Neuronal stem cell (in vitro differentiated cells): ENCODE measurements around the gene PADI3.

ENCODE experiments used
- DNase-seq: peaks from one replicate; pipeline ENCODE4 v3.0.0-alpha.2; 2013; ENCODE audit warnings: low spot score
- H2AFZ ChIP-seq: one replicate; pipeline ENCODE4 v1.6.1; 2013; ENCODE audit warnings: mild to moderate bottlenecking, low read length, inconsistent platforms
- H2AK5ac ChIP-seq: 2 replicates; pipeline ENCODE4 v1.6.1; 2013; ENCODE audit warnings: low read depth, mild to moderate bottlenecking, inconsistent platforms, low read length, moderate library complexity, mixed read lengths
- H2BK120ac ChIP-seq: 2 replicates; pipeline ENCODE4 v1.6.1; 2013; ENCODE audit warnings: low read depth, mild to moderate bottlenecking, inconsistent platforms, low read length, moderate library complexity, mixed read lengths
- H2BK12ac ChIP-seq: one replicate; pipeline ENCODE4 v1.6.1; 2013; ENCODE audit warnings: low read length, inconsistent platforms
- H2BK15ac ChIP-seq: 2 replicates; pipeline ENCODE4 v1.6.1; 2013; ENCODE audit warnings: mild to moderate bottlenecking, low read length, inconsistent platforms, mixed read lengths
- H2BK5ac ChIP-seq: one replicate; pipeline ENCODE4 v1.6.1; 2013; ENCODE audit warnings: inconsistent platforms, mild to moderate bottlenecking, low read length, moderate library complexity
- H3K14ac ChIP-seq: one replicate; pipeline ENCODE4 v1.6.1; 2013; ENCODE audit warnings: low read length, inconsistent platforms
- H3K18ac ChIP-seq: 2 replicates; pipeline ENCODE4 v1.6.1; 2013; ENCODE audit warnings: low read length, inconsistent platforms
- H3K23ac ChIP-seq: 2 replicates; pipeline ENCODE4 v1.6.1; 2013; ENCODE audit warnings: low read depth, mild to moderate bottlenecking, mixed read lengths, low read length, inconsistent platforms; ENCODE audit not compliant: poor library complexity
- H3K27ac ChIP-seq: replicated peaks from 3 replicates; pipeline ENCODE4 v1.5.1; 2013; ENCODE audit warnings: low read length, inconsistent platforms
- H3K27me3 ChIP-seq, 3 experiments: 2 replicates each; pipeline ENCODE4 v1.6.1; 2013; ENCODE audit warnings: low read length in 3 of 3, mild to moderate bottlenecking in 2 of 3, inconsistent platforms in 1 of 3, low read depth in 1 of 3, mixed read lengths in 1 of 3, moderate library complexity in 1 of 3; ENCODE audit not compliant: control insufficient read depth in 3 of 3, insufficient read depth in 3 of 3
- H3K36me3 ChIP-seq, 2 donors: replicated peaks in 1 of 2; 2 replicates each; pipeline ENCODE4 v1.6.1; 2013; ENCODE audit warnings: low read length in 2 of 2; ENCODE audit not compliant: control insufficient read depth in 2 of 2, insufficient read depth in 2 of 2
- H3K4ac ChIP-seq: 2 replicates; pipeline ENCODE4 v1.6.1; 2013; ENCODE audit warnings: inconsistent platforms, mild to moderate bottlenecking, low read length, moderate library complexity
- H3K4me1 ChIP-seq, 2 donors: 1 replicate in 1 of 2; 2 replicates in 1 of 2; pipeline ENCODE4 v1.6.1; 2013; ENCODE audit warnings: low read length in 2 of 2, low read depth in 1 of 2; ENCODE audit not compliant: control insufficient read depth in 2 of 2, insufficient read depth in 1 of 2
- H3K4me2 ChIP-seq: one replicate; pipeline ENCODE4 v1.6.1; 2013; ENCODE audit warnings: mild to moderate bottlenecking, low read length, inconsistent platforms; ENCODE audit not compliant: insufficient read depth, poor library complexity, severe bottlenecking
- H3K4me3 ChIP-seq, 2 donors: 2 replicates each; pipeline ENCODE4 v1.5.1; 2013; ENCODE audit warnings: low read length in 2 of 2, mild to moderate bottlenecking in 2 of 2, inconsistent platforms in 1 of 2, moderate library complexity in 1 of 2
- H3K79me1 ChIP-seq: one replicate; pipeline ENCODE4 v1.6.1; 2013; ENCODE audit warnings: low read depth, mild to moderate bottlenecking, inconsistent platforms, low read length, moderate library complexity
- H3K9ac ChIP-seq: one replicate; pipeline ENCODE4 v1.6.1; 2013; ENCODE audit warnings: mild to moderate bottlenecking, low read depth, low read length, inconsistent platforms; ENCODE audit not compliant: poor library complexity
- H3K9me3 ChIP-seq, 2 donors: replicated peaks in 1 of 2; 2 replicates each; pipeline versions ENCODE3 to v1.6.1; 2013; ENCODE audit warnings: low read length in 2 of 2, mild to moderate bottlenecking in 2 of 2, inconsistent platforms in 1 of 2, low read depth in 1 of 2, mixed read lengths in 1 of 2, moderate library complexity in 1 of 2; ENCODE audit not compliant: control insufficient read depth in 2 of 2, insufficient read depth in 1 of 2
- H4K8ac ChIP-seq: one replicate; pipeline ENCODE4 v1.6.1; 2013; ENCODE audit warnings: low read depth, mild to moderate bottlenecking, inconsistent platforms, low read length, moderate library complexity
- H4K91ac ChIP-seq: one replicate; pipeline ENCODE4 v1.6.1; 2013; ENCODE audit warnings: low read length, low read depth, mild to moderate bottlenecking, inconsistent platforms; ENCODE audit not compliant: poor library complexity
- WGBS, 2 donors: extraction: QIAGEN DNeasy Blood & Tissue Kit; methylation state at CpG; one replicate each; pipeline ENCODE4 v1.1.7; 2013; ENCODE audit warnings: missing lambda C conversion rate in 2 of 2, mixed read lengths in 1 of 2; ENCODE audit not compliant: insufficient read length in 2 of 2, insufficient replicate concordance in 1 of 2; ENCODE audit errors: extremely low coverage in 2 of 2; 5-methylcytosine and 5-hydroxymethylcytosine counted together

PADI3 gene

DNA sequence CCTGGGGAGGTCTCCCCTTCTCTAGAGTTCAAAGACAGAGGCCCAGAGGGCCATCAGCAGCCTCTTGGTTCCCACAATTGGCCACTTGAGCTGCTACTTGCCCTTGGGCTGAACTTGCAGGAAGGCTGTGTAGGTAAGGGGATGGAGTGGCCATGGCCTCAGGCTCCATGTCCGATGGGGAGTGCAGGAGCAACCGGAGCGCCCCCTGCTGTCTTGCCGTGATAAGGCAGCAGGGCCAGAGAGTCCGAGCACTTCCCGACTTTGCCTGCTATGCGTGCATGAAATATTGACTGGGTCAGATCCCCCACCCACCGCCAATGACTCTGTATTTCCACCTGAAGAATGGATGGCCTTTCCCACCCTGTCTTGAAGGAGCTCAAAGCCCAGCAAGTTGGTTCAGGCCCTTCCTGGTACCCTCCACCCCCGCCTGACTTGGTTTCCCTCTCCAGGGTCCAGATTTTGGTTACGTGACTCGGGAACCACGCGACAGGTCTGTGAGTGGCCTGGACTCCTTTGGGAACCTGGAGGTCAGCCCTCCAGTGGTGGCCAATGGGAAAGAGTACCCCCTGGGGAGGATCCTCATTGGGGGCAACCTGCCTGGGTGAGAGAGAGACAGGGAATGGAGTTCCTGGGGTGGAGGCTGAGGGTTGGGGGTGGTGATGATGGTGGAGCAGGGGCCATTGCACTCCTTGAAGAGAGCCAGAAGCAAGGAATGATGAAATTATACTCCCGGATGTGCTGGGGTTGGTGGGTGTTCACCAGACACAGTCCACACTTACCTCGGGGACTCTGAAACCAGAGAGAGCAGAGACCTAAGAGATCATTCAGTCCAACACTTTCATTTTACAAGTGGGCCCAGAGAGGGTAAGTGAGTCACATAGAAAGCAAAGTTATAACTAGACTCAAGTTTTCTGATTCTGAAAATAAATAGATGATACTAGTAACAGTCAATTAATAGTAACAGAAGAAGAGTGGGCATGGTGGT, 25.6 kb downstream of the PADI3 start:
- H3K9ac ChIP-seq = no peak overlapping the region
- no peak overlapping the region for H2BK15ac ChIP-seq
- H3K9me3 ChIP-seq = no peaks in the 10 kb centered on the region
- H2AK5ac ChIP-seq = peak overlapping the region; percentile 40
- no peak overlapping the region for H3K4ac ChIP-seq
- H2BK120ac ChIP-seq = no peak overlapping the region
- no peak overlapping the region for H4K91ac ChIP-seq
- no peak overlapping the region for H2BK12ac ChIP-seq
- H4K8ac ChIP-seq = no peak overlapping the region
- H3K23ac ChIP-seq = peak overlapping the region; percentile 12
- H3K79me1 ChIP-seq = peaks cover 2% of the 10 kb centered on the region
- no peak overlapping the region for H3K14ac ChIP-seq
- peak; percentile 49 for DNase-seq
- no peak overlapping the region for H3K4me2 ChIP-seq
- H2AFZ ChIP-seq = no peak overlapping the region
- no peak overlapping the region for H3K27ac ChIP-seq
- no CpG with 5 or more reads among the region's 15 CpGs for WGBS, 2 donors
- peaks cover 0 to 7% (median 0%) of the 10 kb centered on the region in 3 experiments for H3K27me3 ChIP-seq
- H3K4me3 ChIP-seq = no peak overlapping the region
- no peak overlapping the region for H2BK5ac ChIP-seq
- H3K4me1 ChIP-seq = peaks cover 0 to 2% of the 10 kb centered on the region in 2 donors
- H3K18ac ChIP-seq = peak overlapping the region; percentile 60
- no peaks in the 10 kb centered on the region for H3K36me3 ChIP-seq

DNA sequence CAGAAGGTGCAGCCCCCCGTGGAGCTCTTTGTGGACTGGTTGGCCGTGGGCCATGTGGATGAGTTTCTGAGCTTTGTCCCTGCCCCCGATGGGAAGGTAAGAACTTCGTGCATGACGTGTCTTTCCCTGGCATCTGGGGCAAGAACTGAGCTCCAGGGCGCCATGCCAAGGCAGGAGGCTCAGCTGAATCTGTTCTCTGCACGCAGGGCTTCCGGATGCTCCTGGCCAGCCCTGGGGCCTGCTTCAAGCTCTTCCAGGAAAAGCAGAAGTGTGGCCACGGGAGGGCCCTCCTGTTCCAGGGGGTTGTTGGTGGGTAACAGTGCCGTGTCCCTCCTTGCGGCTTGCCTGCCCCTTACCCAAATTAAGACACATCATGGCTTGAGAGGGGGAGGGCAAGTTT, 27.7 kb downstream of the PADI3 start:
- H3K79me1 ChIP-seq = no peaks in the 10 kb centered on the region
- H3K9me3 ChIP-seq = no peaks in the 10 kb centered on the region
- H3K14ac ChIP-seq = no peak overlapping the region
- no peak overlapping the region for H4K91ac ChIP-seq
- no CpG with 5 or more reads among the region's 11 CpGs for WGBS, 2 donors
- H2BK5ac ChIP-seq = no peak overlapping the region
- no peak for DNase-seq
- H2AK5ac ChIP-seq = peak overlapping the region; percentile 42
- H3K4ac ChIP-seq = no peak overlapping the region
- H3K9ac ChIP-seq = no peak overlapping the region
- no peak overlapping the region for H3K4me3 ChIP-seq
- H3K27ac ChIP-seq = no peak overlapping the region
- peaks cover 0 to 10% (median 0%) of the 10 kb centered on the region in 3 experiments for H3K27me3 ChIP-seq
- no peak overlapping the region for H2BK120ac ChIP-seq
- no peak overlapping the region for H2AFZ ChIP-seq
- H2BK12ac ChIP-seq = no peak overlapping the region
- peak overlapping the region; percentile 35 for H3K18ac ChIP-seq
- H3K4me1 ChIP-seq = peaks cover 0 to 2% of the 10 kb centered on the region in 2 donors
- no peak overlapping the region for H2BK15ac ChIP-seq
- no peaks in the 10 kb centered on the region for H3K36me3 ChIP-seq
- H3K23ac ChIP-seq = peak overlapping the region; percentile 25
- no peak overlapping the region for H4K8ac ChIP-seq
- no peak overlapping the region for H3K4me2 ChIP-seq

GRCh38 chr1:17277511-17278159, 28.7 kb downstream of the PADI3 start:
- Histone ChIP-seq H3K27ac (no peak overlapping the region), H3K4me3 (no peak overlapping the region), H3K9ac (no peak overlapping the region), H3K79me1 (no peaks in the 10 kb centered on the region), H3K18ac (peak overlapping the region; percentile 73), H2BK5ac (no peak overlapping the region), H4K91ac (no peak overlapping the region), H3K36me3 (no peaks in the 10 kb centered on the region), H2AFZ (no peak overlapping the region), H3K4me1 (peaks cover 0 to 2% of the 10 kb centered on the region in 2 donors), H3K23ac (peak overlapping the region; percentile 69), H2BK120ac (no peak overlapping the region), H3K4me2 (no peak overlapping the region), H2BK15ac (no peak overlapping the region), H2AK5ac (peak overlapping the region; percentile 71), H3K4ac (no peak overlapping the region), H2BK12ac (no peak overlapping the region), H3K9me3 (no peaks in the 10 kb centered on the region), H3K14ac (peak overlapping the region; percentile 42), H4K8ac (no peak overlapping the region), H3K27me3 (peaks cover 0 to 10% (median 0%) of the 10 kb centered on the region in 3 experiments)
- WGBS, 2 donors = no CpG with 5 or more reads among the region's 8 CpGs
- no peak for DNase-seq
